Kidney glomerular epithelial cell (primary cell): ENCODE data around the gene EMILIN1.
"Not testable (repeated sequence)": the region's sequence is repeated elsewhere in the genome, so short reads cannot be mapped to it uniquely, and the experiment has no call there.

ENCODE experiments used
- DNase-seq: peaks from one replicate; lab custom pipeline; 2025; lab: John Stamatoyannopoulos, UW

EMILIN1 gene

GRCh38 chr2:27095427-27095744 lies 17.0 kb downstream of the EMILIN1 start:
- no peak for DNase-seq

GRCh38 chr2:27095745-27096651 lies 17.6 kb downstream of the EMILIN1 start:
- peak; percentile 18 for DNase-seq

- no peak for DNase-seq
These were observed 18.4 kb downstream of the EMILIN1 start for GRCh38 chr2:27096748-27097297.

GRCh38 chr2:27097341-27097740 lies 18.9 kb downstream of the EMILIN1 start:
- no peak for DNase-seq

- DNase-seq, result no peak
These were observed 21.0 kb downstream of the EMILIN1 start for GRCh38 chr2:27099334-27099955.

GRCh38 chr2:27100036-27100435 lies 21.6 kb downstream of the EMILIN1 start:
- DNase-seq, result no peak

- no peak for DNase-seq
These were observed 23.9 kb downstream of the EMILIN1 start for GRCh38 chr2:27102329-27102728.

GRCh38 chr2:27105981-27106380 lies 27.6 kb downstream of the EMILIN1 start:
- DNase-seq, result no peak

GRCh38 chr2:27108221-27108620 lies 29.8 kb downstream of the EMILIN1 start:
- no peak for DNase-seq

GRCh38 chr2:27109083-27109482 lies 30.7 kb downstream of the EMILIN1 start:
- no peak for DNase-seq

- not testable (repeated sequence) for DNase-seq
These were observed 32.4 kb downstream of the EMILIN1 start for GRCh38 chr2:27110603-27111352.

GRCh38 chr2:27111392-27112078 lies 33.1 kb downstream of the EMILIN1 start:
- not testable (repeated sequence) for DNase-seq

GRCh38 chr2:27115519-27115918 lies 37.1 kb downstream of the EMILIN1 start:
- DNase-seq, result no peak

- no peak for DNase-seq
These were observed 39.6 kb downstream of the EMILIN1 start for GRCh38 chr2:27117995-27118524.

GRCh38 chr2:27118525-27119329 lies 40.3 kb downstream of the EMILIN1 start, which contains the start of gene CGREF1:
Gene CGREF1, minus strand, starts transcription at chr2:27119128. Its CDS starts 14,762 bp downstream, at chr2:27104366.
- DNase-seq, result no peak

- not testable (repeated sequence) for DNase-seq
These were observed 40.9 kb downstream of the EMILIN1 start for GRCh38 chr2:27119330-27119670.

- DNase-seq, result no peak
These were observed 43.5 kb downstream of the EMILIN1 start for GRCh38 chr2:27121906-27122305.

- no peak for DNase-seq
These were observed 44.4 kb downstream of the EMILIN1 start for GRCh38 chr2:27122791-27123190.

- DNase-seq, result no peak
These were observed 45.1 kb downstream of the EMILIN1 start, which contains the start of gene ABHD1 for GRCh38 chr2:27123302-27124150. Gene ABHD1, plus strand, starts transcription at chr2:27123815. Its CDS starts 134 bp downstream, at chr2:27123949.

GRCh38 chr2:27125104-27125503 lies 46.7 kb downstream of the EMILIN1 start:
- DNase-seq, result no peak
